HG03575 (cell line): ENCODE data around the gene CRNN.

Source experiments
- ATAC-seq: cut with Tn5 transposase; IDR thresholded peaks from one replicate; pipeline ENCODE4 v1.9.1; 2021; ENCODE audit not compliant: unreplicated experiment, insufficient number of reproducible peaks, low FRiP score; ENCODE audit errors: extremely low read depth

The CRNN gene

GRCh38 chr1:152359906-152360305 lies 54.2 kb downstream of the CRNN start, which contains the start of gene FLG2:
Gene FLG2, minus strand, starts transcription at chr1:152360006. Its CDS starts 1,122 bp downstream, at chr1:152358884.
- ATAC-seq = no peak
